HG03378 (cell line): Measurements from ENCODE around the gene UGCG.

Experiments used
- ATAC-seq: cut with Tn5 transposase; IDR thresholded peaks from one replicate; pipeline ENCODE4 v1.9.1; 2021; ENCODE audit warnings: mild to moderate bottlenecking, moderate library complexity; ENCODE audit not compliant: unreplicated experiment

The UGCG gene

DNA sequence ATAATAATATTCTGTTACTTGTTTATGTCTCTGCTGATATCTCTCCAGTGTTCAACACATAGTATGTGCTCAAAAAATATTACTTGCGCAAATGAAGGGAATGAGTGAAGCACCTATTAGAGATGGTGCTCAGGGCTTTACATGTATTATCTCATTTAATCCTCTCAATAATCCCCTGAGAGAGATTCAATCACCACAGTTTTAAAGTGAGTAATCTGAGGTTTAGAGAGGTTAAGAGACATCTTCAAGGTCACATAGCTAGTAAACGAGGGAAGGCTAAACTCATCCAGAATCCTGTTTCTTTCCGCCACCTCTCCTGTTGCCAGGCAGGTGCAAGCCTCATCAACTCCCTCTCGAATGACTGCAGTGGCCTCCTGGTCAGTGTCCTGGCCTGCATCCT, 82.0 kb downstream of the UGCG start:
- no peak for ATAC-seq

DNA sequence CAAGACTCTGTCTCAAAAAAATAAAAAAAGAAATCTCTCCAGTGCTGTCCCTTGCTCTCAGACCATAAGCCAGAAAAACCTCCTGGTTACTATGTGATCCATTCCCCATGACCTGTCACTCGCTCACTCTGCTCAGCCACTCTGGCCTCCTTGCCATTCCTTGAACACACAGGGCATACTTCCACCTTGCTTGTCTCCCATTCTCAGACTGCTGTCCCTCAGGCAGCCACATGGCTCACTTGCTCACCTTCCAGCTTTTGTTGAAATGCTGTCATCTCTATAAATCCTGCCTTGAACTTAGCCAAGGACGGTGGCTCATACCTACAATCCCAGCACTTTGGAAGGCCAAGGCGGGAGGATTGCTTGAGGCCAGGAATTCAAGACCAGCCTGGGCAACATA, 82.9 kb downstream of the UGCG start:
- ATAC-seq: no peak

GRCh38 chr9:111980398-111980797, 83.8 kb downstream of the UGCG start:
- ATAC-seq: no peak

- ATAC-seq: peak; percentile 57
Observed at GRCh38 chr9:111983484-111983908, 86.9 kb downstream of the UGCG start.

- no peak for ATAC-seq
Observed at GRCh38 chr9:111984086-111984802, 87.6 kb downstream of the UGCG start.
